ENCODE measurements around the gene LRP11.
"Not testable (repeated sequence)": the region's sequence is repeated elsewhere in the genome, so short reads cannot be mapped to it uniquely, and the experiment has no call there.

Gene LRP11, protein sequence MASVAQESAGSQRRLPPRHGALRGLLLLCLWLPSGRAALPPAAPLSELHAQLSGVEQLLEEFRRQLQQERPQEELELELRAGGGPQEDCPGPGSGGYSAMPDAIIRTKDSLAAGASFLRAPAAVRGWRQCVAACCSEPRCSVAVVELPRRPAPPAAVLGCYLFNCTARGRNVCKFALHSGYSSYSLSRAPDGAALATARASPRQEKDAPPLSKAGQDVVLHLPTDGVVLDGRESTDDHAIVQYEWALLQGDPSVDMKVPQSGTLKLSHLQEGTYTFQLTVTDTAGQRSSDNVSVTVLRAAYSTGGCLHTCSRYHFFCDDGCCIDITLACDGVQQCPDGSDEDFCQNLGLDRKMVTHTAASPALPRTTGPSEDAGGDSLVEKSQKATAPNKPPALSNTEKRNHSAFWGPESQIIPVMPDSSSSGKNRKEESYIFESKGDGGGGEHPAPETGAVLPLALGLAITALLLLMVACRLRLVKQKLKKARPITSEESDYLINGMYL

DNA sequence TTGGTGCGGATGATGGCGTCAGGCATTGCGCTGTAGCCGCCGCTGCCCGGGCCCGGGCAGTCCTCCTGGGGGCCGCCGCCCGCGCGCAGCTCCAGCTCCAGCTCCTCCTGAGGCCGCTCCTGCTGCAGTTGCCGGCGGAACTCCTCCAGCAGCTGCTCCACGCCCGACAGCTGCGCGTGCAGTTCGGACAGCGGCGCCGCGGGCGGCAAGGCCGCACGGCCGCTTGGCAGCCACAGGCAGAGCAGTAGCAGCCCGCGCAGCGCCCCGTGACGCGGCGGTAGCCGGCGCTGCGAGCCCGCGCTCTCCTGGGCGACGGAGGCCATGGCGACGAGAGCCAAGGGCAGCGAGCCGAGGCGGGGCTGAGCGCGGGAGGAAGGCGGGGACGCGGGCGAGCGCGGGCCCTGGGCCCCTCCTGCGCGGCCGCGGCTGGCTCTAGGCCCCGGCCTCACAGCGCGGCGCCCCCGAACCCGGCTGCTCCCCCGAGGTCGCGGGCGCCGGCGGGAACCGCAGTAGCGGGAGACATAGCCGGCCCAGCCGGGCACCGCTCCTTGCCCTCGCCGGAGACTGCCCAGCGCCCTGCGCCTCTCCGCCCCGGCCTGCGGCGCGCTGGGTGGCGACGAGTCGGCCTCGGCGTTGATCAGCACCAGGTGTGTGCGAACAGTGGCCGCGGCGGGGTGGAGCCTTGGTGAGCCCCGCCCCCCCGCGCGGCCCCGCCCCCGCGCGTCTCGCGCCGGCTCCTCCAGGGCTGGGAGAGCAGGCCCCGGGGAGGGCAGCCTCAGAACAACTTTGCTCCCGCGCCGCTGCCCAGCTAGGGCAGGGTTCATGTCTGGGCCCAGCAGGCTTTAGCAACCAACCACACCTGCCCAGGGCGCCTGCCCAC, at the start of gene LRP11:
TSS of gene LRP11 (minus strand) at position 662 of the 880 bp plus-strand sequence. CDS start at position 323, 339 bp downstream.
- H3K36me3 ChIP-seq (ENCODE audit: control insufficient read depth, insufficient read depth, low read length, severe bottlenecking), result no peaks in the 10 kb centered on the region
- H3K9ac ChIP-seq (ENCODE audit: low read length), result peak within 1 kb of the TSS; percentile 89
- H3K27me3 ChIP-seq (replicated peaks; ENCODE audit: control insufficient read depth, insufficient read depth, low read length), result no peaks in the 10 kb centered on the region
- DNase-seq (ENCODE audit: low read depth), result peak; percentile 91
- H3K4me3 ChIP-seq (ENCODE audit: low read length), result peak within 1 kb of the TSS; percentile 84
- peaks cover 33% of the 10 kb centered on the region for H3K4me1 ChIP-seq (ENCODE audit: control insufficient read depth, insufficient read depth, low read length)
- no peaks in the 10 kb centered on the region for H3K9me3 ChIP-seq (ENCODE audit: control insufficient read depth, low read length)

DNA sequence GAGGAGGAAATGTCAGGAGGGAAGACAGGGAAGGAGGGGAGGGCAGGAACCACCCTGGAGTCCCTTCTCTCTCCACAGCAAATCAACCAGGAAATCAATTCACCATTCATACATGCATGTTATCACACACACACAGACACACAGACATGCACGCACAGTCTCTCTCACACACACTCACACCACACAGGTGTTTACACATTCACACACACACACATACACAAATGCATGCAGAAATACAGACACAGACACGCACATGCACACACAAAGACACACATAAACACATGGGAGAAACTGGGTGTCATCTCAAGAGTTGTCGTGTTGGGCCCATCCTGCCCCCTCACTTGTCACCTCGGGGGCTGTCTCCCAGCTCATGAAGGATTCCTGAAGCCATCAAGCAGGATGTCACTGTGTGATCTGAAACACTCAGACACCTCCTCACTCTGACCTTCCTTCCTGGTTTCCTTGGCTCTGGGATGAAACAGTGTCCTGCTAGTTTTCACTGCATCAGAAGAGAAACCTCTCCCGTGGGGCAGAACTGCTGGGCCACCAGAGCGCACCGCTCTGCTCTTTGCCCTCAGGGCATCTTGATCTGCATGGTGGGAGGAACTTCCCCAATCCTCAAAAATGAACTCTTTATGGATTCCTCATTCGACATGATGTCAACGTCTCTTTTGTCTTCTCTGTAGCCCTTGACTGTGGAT, 49.5 kb upstream of the LRP11 start:
- Histone ChIP-seq H3K9me3 (ENCODE audit: control insufficient read depth, low read length) (peaks cover 3% of the 10 kb centered on the region), H3K27me3 (replicated peaks; ENCODE audit: control insufficient read depth, insufficient read depth, low read length) (no peaks in the 10 kb centered on the region), H3K36me3 (ENCODE audit: control insufficient read depth, insufficient read depth, low read length, severe bottlenecking) (no peaks in the 10 kb centered on the region), H3K4me1 (ENCODE audit: control insufficient read depth, insufficient read depth, low read length) (no peaks in the 10 kb centered on the region), H3K9ac (ENCODE audit: low read length) (no peak overlapping the region), H3K4me3 (ENCODE audit: low read length) (no peak overlapping the region)
- DNase-seq (ENCODE audit: low read depth), result no peak

DNA sequence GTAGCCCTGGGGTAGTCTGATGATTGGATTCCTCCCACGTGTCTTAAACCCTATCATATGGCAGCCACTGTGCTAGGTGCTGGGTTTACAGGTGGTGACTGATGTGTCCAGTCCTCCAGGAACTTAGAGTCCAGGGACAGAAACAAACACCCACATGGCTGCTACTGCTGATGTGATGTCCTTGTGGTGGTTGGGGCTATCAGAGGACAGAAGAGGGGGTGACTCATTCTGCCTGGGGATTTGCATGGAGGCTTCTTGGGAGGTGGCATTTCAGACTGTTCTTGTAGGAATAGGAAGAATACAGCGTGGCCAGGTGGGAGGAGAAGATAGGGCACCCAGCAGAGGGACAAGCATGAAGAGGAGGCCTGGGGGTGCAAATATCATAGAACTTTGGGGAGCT, 48.9 kb upstream of the LRP11 start:
- H3K4me3 ChIP-seq (ENCODE audit: low read length), result no peak overlapping the region
- H3K36me3 ChIP-seq (ENCODE audit: control insufficient read depth, insufficient read depth, low read length, severe bottlenecking), result no peaks in the 10 kb centered on the region
- H3K9me3 ChIP-seq (ENCODE audit: control insufficient read depth, low read length), result peaks cover 8% of the 10 kb centered on the region
- no peak overlapping the region for H3K9ac ChIP-seq (ENCODE audit: low read length)
- DNase-seq (ENCODE audit: low read depth), result no peak
- no peaks in the 10 kb centered on the region for H3K27me3 ChIP-seq (replicated peaks; ENCODE audit: control insufficient read depth, insufficient read depth, low read length)
- H3K4me1 ChIP-seq (ENCODE audit: control insufficient read depth, insufficient read depth, low read length), result no peaks in the 10 kb centered on the region

DNA sequence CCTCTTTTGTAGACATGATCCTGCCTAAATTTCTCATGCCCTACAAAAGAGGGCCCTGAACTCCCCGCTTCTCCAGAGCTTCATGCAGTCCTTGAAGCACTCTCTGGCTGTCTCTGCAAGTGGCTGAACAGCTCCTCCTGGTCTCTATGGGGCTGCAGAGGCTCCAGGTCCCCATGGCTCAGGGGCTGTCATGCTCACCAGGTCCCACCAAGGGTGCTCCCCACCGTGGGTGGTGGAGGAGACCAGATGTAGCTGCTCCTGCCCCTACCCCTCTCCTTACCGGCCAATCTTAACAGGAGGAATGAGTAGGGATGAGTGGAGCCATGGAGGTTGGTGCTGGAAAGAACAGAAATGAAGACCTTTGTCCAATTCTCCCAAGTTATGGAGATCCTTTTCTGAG, 48.5 kb upstream of the LRP11 start:
- not testable (repeated sequence) for H3K4me3 ChIP-seq (ENCODE audit: low read length); H3K4me1 ChIP-seq (ENCODE audit: control insufficient read depth, insufficient read depth, low read length); H3K36me3 ChIP-seq (ENCODE audit: control insufficient read depth, insufficient read depth, low read length, severe bottlenecking); DNase-seq (ENCODE audit: low read depth); H3K9me3 ChIP-seq (ENCODE audit: control insufficient read depth, low read length); H3K9ac ChIP-seq (ENCODE audit: low read length); H3K27me3 ChIP-seq (replicated peaks; ENCODE audit: control insufficient read depth, insufficient read depth, low read length)

DNA sequence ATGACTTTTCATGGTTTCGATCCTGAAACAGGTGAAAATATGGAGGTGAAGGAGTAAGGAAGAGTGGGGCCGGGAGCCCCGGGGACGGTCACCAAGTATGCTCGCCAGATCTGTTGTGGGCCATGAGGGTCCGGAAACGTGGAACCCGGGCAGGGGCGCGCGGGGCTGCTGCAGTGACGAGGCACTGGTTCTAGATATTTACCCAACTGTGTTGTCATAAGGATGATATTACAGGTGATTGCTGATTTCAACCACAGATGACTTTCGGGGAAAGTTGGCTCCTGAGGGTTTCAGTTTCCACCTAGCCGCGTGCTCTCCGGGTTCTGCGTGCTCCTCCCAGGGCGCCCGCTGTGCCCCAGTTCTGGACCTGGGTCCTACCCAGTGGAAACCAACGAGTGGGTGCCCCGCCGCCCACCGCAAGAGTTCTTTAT, 46.6 kb upstream of the LRP11 start:
- Histone ChIP-seq H3K9ac (ENCODE audit: low read length) (no peak overlapping the region), H3K4me1 (ENCODE audit: control insufficient read depth, insufficient read depth, low read length) (no peaks in the 10 kb centered on the region), H3K36me3 (ENCODE audit: control insufficient read depth, insufficient read depth, low read length, severe bottlenecking) (no peaks in the 10 kb centered on the region), H3K4me3 (ENCODE audit: low read length) (no peak overlapping the region), H3K27me3 (replicated peaks; ENCODE audit: control insufficient read depth, insufficient read depth, low read length) (no peaks in the 10 kb centered on the region), H3K9me3 (ENCODE audit: control insufficient read depth, low read length) (peaks cover 8% of the 10 kb centered on the region)
- DNase-seq (ENCODE audit: low read depth), result no peak

DNA sequence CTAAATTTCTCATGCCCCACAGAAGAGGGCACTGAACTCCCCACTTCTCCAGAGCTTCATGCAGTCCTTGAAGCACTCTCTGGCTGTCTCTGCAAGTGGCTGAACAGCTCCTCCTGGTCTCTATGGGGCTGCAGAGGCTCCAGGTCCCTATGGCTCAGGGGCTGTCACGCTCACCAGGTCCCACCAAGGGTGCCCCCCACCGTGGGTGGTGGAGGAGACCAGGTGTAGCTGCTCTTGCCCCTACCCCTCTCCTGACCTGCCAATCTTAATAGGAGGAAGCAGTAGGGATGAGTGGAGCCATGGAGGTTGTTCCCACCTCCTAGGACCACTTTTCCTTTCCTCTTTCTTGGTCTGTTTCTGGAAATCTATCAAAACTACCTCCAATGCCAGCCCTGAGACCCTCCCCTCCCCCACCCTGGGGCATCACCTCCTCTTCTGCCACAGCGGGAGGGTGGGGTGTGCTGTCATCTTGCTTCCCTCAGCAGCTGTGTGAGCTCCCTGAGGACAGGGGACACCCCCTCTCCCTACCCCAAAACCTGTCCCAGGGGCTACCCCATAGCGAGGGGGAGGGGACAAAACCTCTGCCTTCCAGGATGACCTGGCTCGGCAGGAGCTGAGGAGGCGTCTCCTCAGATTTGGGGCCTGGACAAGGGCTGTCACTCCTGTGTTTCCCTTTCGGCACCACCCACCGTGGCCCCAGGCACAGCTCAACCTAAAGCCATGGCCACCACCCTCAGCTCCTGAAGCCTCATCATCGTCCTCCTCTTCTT, 45.7 kb upstream of the LRP11 start:
- H3K27me3 ChIP-seq (replicated peaks; ENCODE audit: control insufficient read depth, insufficient read depth, low read length), result no peaks in the 10 kb centered on the region
- no peaks in the 10 kb centered on the region for H3K36me3 ChIP-seq (ENCODE audit: control insufficient read depth, insufficient read depth, low read length, severe bottlenecking)
- H3K4me3 ChIP-seq (ENCODE audit: low read length), result no peak overlapping the region
- no peak overlapping the region for H3K9ac ChIP-seq (ENCODE audit: low read length)
- DNase-seq (ENCODE audit: low read depth), result no peak
- H3K9me3 ChIP-seq (ENCODE audit: control insufficient read depth, low read length), result peaks cover 8% of the 10 kb centered on the region
- H3K4me1 ChIP-seq (ENCODE audit: control insufficient read depth, insufficient read depth, low read length), result no peaks in the 10 kb centered on the region

DNA sequence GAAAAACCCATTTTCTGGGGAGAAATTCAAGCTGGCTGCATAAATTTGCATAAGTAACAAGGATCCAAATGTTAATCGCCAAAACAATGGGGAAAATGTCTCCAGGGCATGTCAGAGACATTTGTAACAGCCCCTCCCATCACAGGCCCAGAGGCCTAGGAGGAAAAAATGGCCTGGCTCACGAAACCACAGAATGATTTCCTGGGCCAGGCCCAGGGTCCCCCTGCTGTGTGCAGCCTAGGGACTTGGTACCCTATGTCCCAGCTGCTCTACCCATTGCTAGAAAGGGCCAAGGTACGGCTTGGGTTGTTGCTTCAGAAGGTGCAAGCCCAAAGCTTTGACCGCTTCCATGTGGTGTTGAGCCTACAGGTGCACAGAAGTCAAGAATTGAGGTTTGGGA, 44.3 kb upstream of the LRP11 start:
- not testable (repeated sequence) for H3K4me3 ChIP-seq (ENCODE audit: low read length); H3K9ac ChIP-seq (ENCODE audit: low read length); H3K27me3 ChIP-seq (replicated peaks; ENCODE audit: control insufficient read depth, insufficient read depth, low read length); H3K9me3 ChIP-seq (ENCODE audit: control insufficient read depth, low read length); DNase-seq (ENCODE audit: low read depth); H3K4me1 ChIP-seq (ENCODE audit: control insufficient read depth, insufficient read depth, low read length); H3K36me3 ChIP-seq (ENCODE audit: control insufficient read depth, insufficient read depth, low read length, severe bottlenecking)

DNA sequence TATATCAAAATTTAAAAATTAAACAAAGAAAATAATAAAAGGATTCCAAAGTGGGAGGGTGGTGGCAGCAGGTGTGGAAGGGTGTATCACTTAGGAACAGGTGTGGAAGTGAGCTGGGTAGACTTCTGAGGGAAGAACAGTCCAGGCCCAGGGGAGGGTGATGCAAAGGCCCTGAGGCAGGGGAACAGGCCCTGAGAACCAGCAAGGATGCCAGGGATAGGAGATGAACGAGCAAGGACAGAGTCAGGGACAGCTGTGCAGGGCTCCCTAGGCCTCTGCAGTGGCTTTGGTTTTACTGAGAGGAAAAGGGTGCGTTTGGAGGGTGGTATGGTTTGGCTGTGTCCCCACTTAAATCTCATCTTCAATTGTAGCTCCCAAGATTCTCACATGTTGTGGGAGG, 43.2 kb upstream of the LRP11 start:
- Histone ChIP-seq H3K4me3 (ENCODE audit: low read length) (no peak overlapping the region), H3K9ac (ENCODE audit: low read length) (no peak overlapping the region), H3K9me3 (ENCODE audit: control insufficient read depth, low read length) (peaks cover 8% of the 10 kb centered on the region), H3K27me3 (replicated peaks; ENCODE audit: control insufficient read depth, insufficient read depth, low read length) (no peaks in the 10 kb centered on the region), H3K4me1 (ENCODE audit: control insufficient read depth, insufficient read depth, low read length) (no peaks in the 10 kb centered on the region), H3K36me3 (ENCODE audit: control insufficient read depth, insufficient read depth, low read length, severe bottlenecking) (no peaks in the 10 kb centered on the region)
- DNase-seq (ENCODE audit: low read depth), result no peak

DNA sequence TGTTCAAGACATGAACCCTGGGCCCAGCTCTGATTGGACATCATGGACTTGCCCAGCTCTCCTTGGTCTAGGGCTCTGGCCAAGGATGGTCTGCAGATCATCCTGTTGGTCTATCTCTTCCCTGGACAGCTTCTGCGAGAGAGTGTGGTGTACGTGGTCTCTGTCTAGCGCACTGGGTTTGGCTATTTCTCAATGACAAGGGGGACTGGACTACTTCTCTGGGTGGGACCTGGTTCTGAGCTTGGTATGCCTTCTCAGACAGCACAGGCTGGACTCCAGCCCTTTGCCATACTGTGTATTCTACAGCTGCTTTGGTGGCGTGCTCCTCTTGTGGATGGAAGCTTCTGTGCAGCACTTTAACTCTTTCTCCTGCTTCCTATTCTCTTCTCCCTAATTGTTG, 42.2 kb upstream of the LRP11 start:
- Histone ChIP-seq H3K27me3 (replicated peaks; ENCODE audit: control insufficient read depth, insufficient read depth, low read length) (no peaks in the 10 kb centered on the region), H3K36me3 (ENCODE audit: control insufficient read depth, insufficient read depth, low read length, severe bottlenecking) (no peaks in the 10 kb centered on the region), H3K9ac (ENCODE audit: low read length) (no peak overlapping the region), H3K4me1 (ENCODE audit: control insufficient read depth, insufficient read depth, low read length) (no peaks in the 10 kb centered on the region), H3K9me3 (ENCODE audit: control insufficient read depth, low read length) (peaks cover 8% of the 10 kb centered on the region), H3K4me3 (ENCODE audit: low read length) (no peak overlapping the region)
- DNase-seq (ENCODE audit: low read depth), result no peak

DNA sequence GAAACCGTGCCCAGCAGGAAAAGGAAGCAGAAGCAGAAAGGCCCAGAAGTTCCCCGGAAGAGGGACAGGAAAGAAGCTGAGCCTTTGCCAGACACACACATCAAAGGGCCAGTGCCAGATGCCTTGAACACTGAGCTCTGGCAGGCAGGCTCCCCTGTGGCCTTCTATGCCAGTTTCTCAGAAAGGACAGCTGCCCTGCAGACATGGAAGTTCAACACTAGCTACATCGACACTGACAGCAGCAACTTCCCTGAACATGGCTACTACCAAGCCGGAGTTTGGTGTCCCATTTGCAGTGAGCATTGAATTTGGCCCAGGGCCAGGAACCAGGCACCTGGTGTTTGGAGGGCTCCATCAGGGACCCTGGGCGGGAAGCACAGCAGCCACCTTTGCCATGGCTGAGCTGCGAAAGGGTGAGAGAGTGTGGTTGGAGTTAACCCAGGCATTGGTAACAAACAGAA, 41.8 kb upstream of the LRP11 start:
- no peak for DNase-seq (ENCODE audit: low read depth)
- Histone ChIP-seq H3K9me3 (ENCODE audit: control insufficient read depth, low read length) (peaks cover 8% of the 10 kb centered on the region), H3K4me3 (ENCODE audit: low read length) (no peak overlapping the region), H3K9ac (ENCODE audit: low read length) (no peak overlapping the region), H3K36me3 (ENCODE audit: control insufficient read depth, insufficient read depth, low read length, severe bottlenecking) (no peaks in the 10 kb centered on the region), H3K27me3 (replicated peaks; ENCODE audit: control insufficient read depth, insufficient read depth, low read length) (no peaks in the 10 kb centered on the region), H3K4me1 (ENCODE audit: control insufficient read depth, insufficient read depth, low read length) (no peaks in the 10 kb centered on the region)

Data from adipocyte (in vitro differentiated cells).